Common myeloid progenitor, CD34-positive (primary cell): ENCODE results near the gene TRAPPC2L.
"Not testable (repeated sequence)": the region's sequence is repeated elsewhere in the genome, so short reads cannot be mapped to it uniquely, and the experiment has no call there.

ENCODE experiments used
- CTCF ChIA-PET: fragments of 350-600 bp; sonication (Branson Sonifier 250); formaldehyde crosslinking; loops from one replicate; lab custom pipeline; 2021; ENCODE audit warnings: antibody characterized with exemption; lab: Charles Lee
- POLR2A ChIA-PET: fragments of 350-600 bp; sonication (Branson Sonifier 250); formaldehyde crosslinking; loops from one replicate; lab custom pipeline; 2021; ENCODE audit warnings: antibody characterized with exemption; lab: Charles Lee
- DNase-seq, 3 donors: peaks; one replicate each; pipeline versions ENCODE4 v3.0.0 to v3.0.0-alpha.2; 2013
- H3K27ac ChIP-seq, 2 experiments: 1 replicate in 1 of 2; 2 replicates in 1 of 2; pipeline ENCODE4 v1.7.0; 2013; ENCODE audit warnings: inconsistent platforms in 2 of 2, low read length in 2 of 2, mild to moderate bottlenecking in 2 of 2, low read depth in 1 of 2, moderate library complexity in 1 of 2; ENCODE audit not compliant: severe bottlenecking in 2 of 2, insufficient read depth in 1 of 2, poor library complexity in 1 of 2
- H3K27me3 ChIP-seq, 5 experiments: replicated peaks in 2 of 5; 1 replicate in 3 of 5; 2 replicates in 2 of 5; pipeline versions ENCODE4 v1.6.1 to v1.7.0; 2013; ENCODE audit warnings: low read length in 4 of 5, mild to moderate bottlenecking in 2 of 5, moderate library complexity in 2 of 5, inconsistent platforms in 1 of 5; ENCODE audit not compliant: insufficient read depth in 5 of 5, control insufficient read depth in 4 of 5
- H3K36me3 ChIP-seq, 4 experiments: 1 replicate in 2 of 4; 2 replicates in 2 of 4; pipeline versions ENCODE4 v1.6.1 to v1.7.0; 2013; ENCODE audit warnings: low read length in 3 of 4, control low read depth in 1 of 4, mild to moderate bottlenecking in 1 of 4; ENCODE audit not compliant: control insufficient read depth in 4 of 4, insufficient read depth in 4 of 4
- H3K4me1 ChIP-seq, 4 experiments: 1 replicate in 3 of 4; 2 replicates in 1 of 4; pipeline versions ENCODE4 v1.6.1 to v1.7.1; 2013; ENCODE audit warnings: low read length in 3 of 4, mild to moderate bottlenecking in 3 of 4, control low read depth in 1 of 4, inconsistent platforms in 1 of 4, moderate library complexity in 1 of 4; ENCODE audit not compliant: control insufficient read depth in 4 of 4, insufficient read depth in 4 of 4; ENCODE audit errors: control extremely low read depth in 1 of 4
- H3K4me3 ChIP-seq, 7 experiments: 1 replicate in 4 of 7; 2 replicates in 3 of 7; pipeline versions ENCODE4 v1.5.1 to v1.7.0; 2013; ENCODE audit warnings: mild to moderate bottlenecking in 7 of 7, low read length in 6 of 7, moderate library complexity in 6 of 7, inconsistent platforms in 2 of 7, low read depth in 2 of 7, control low read depth in 1 of 7; ENCODE audit not compliant: insufficient read depth in 4 of 7, control insufficient read depth in 1 of 7; ENCODE audit errors: extremely low read depth in 1 of 7
- H3K9me3 ChIP-seq, 5 experiments: 1 replicate in 4 of 5; 2 replicates in 1 of 5; pipeline versions ENCODE4 v1.6.1 to v1.7.1; 2013; ENCODE audit warnings: low read length in 4 of 5, mild to moderate bottlenecking in 2 of 5, inconsistent platforms in 1 of 5, low read depth in 1 of 5, moderate library complexity in 1 of 5; ENCODE audit not compliant: control insufficient read depth in 4 of 5, insufficient read depth in 2 of 5; ENCODE audit errors: control extremely low read depth in 1 of 5
- WGBS: methylation state at CpG from one replicate; pipeline ENCODE4 v1.1.5; 2013; ENCODE audit not compliant: insufficient coverage; 5-methylcytosine and 5-hydroxymethylcytosine counted together

Gene TRAPPC2L

GRCh38 chr16:88892065-88892464, 35.1 kb downstream of the TRAPPC2L start:
- H3K27me3 ChIP-seq = no peaks in the 10 kb centered on the region
- no peak for DNase-seq
- no peak overlapping the region for H3K4me3 ChIP-seq
- no peak overlapping the region for H3K27ac ChIP-seq
- ChIA-PET CTCF (interaction anchor here (1.2 kb wide), 1 partner anchor 86 kb away, joined by 3 read pairs; no protein-coding TSS in a partner anchor), POLR2A (no interaction called here)
- WGBS = 96% methylated on average over 20 of the region's 20 CpGs
- peaks cover 14 to 92% (median 74%) of the 10 kb centered on the region in 4 experiments for H3K36me3 ChIP-seq
- peaks cover 0 to 13% (median 7%) of the 10 kb centered on the region in 5 experiments for H3K9me3 ChIP-seq
- H3K4me1 ChIP-seq = peaks cover 0 to 5% (median 2%) of the 10 kb centered on the region in 4 experiments

- no peak overlapping the region for H3K4me3 ChIP-seq
- H3K9me3 ChIP-seq = peaks cover 0 to 13% (median 7%) of the 10 kb centered on the region in 5 experiments
- peaks cover 0 to 5% (median 2%) of the 10 kb centered on the region in 4 experiments for H3K4me1 ChIP-seq
- H3K27me3 ChIP-seq = no peaks in the 10 kb centered on the region
- DNase-seq = no peak
- CTCF ChIA-PET = no interaction called here
- no peak overlapping the region for H3K27ac ChIP-seq
- H3K36me3 ChIP-seq = peaks cover 14 to 94% (median 75%) of the 10 kb centered on the region in 4 experiments
- POLR2A ChIA-PET = interaction anchor here (0.5 kb wide), 1 partner anchor 200 kb away, joined by 3 read pairs; the partner anchor contains the start of gene ACSF3
- WGBS = 98% methylated on average over 15 of the region's 19 CpGs
These were observed 36.4 kb downstream of the TRAPPC2L start for GRCh38 chr16:88893127-88893968.

DNA sequence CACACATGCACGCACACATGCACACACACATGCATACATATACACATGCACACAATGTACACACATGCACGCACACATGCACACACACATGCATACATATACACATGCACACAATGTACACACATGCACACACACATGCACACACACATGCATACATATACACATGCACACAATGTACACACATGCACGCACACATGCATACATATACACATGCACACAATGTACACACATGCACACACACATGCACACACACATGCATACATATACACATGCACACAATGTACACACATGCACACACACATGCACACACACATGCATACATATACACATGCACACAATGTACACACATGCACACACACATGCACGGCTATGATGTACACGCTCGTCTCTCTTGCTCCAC, 37.3 kb downstream of the TRAPPC2L start:
- H3K27ac ChIP-seq, DNase-seq, POLR2A ChIA-PET, H3K27me3 ChIP-seq, H3K4me3 ChIP-seq, H3K4me1 ChIP-seq, CTCF ChIA-PET: not testable (repeated sequence)
- H3K36me3 ChIP-seq = peaks cover 14 to 97% (median 79%) of the 10 kb centered on the region in 4 experiments
- H3K9me3 ChIP-seq = peaks cover 0 to 13% (median 7%) of the 10 kb centered on the region in 5 experiments
- no CpG with 5 or more reads among the region's 6 CpGs for WGBS

DNA sequence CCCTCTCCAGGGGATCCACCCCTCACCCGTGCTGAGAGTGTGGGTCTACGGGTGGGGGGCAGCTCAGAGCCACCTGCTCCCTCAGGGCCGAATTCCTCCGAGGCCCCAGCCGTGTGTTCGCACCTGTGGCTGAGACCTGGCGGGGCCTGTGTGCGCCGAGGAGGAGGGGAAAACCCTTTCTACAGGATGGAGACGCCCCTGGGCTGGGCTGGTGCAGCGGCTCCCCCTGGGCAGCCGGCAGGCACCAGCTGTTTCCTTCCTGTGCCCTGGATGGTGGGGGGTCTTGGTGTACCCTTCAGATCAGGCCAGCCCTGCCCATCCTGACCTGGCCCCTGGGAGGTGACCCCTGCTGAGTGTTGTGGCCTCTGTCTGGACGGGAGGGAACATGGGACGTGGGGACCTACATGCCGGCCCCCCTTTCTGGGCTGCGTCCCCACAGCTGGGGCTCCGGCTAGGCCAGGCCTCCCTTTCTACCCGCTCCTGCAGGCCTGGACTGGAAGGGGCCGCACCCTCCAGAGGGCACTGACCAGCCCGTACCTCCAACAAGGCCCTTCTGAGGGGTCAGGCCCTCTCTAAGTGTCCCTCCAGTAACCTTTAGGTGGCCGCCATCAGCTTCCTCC, 37.9 kb downstream of the TRAPPC2L start:
- Histone ChIP-seq H3K4me3 (no peak overlapping the region), H3K9me3 (peaks cover 0 to 13% (median 7%) of the 10 kb centered on the region in 5 experiments), H3K4me1 (peaks cover 0 to 2% (median 0%) of the 10 kb centered on the region in 4 experiments), H3K36me3 (peaks cover 14 to 97% (median 76%) of the 10 kb centered on the region in 4 experiments), H3K27me3 (no peaks in the 10 kb centered on the region), H3K27ac (no peak overlapping the region)
- peak in 1 of 3 donors; percentile 38 for DNase-seq
- WGBS = 84% methylated on average over 21 of the region's 21 CpGs
- POLR2A ChIA-PET = no interaction called here
- CTCF ChIA-PET = no interaction called here

GRCh38 chr16:88895335-88895734, 38.4 kb downstream of the TRAPPC2L start:
- POLR2A ChIA-PET = no interaction called here
- Histone ChIP-seq H3K4me3 (no peak overlapping the region), H3K4me1 (peaks cover 0 to 2% (median 0%) of the 10 kb centered on the region in 4 experiments), H3K9me3 (peaks cover 0 to 9% (median 3%) of the 10 kb centered on the region in 5 experiments), H3K27ac (no peak overlapping the region), H3K27me3 (no peaks in the 10 kb centered on the region), H3K36me3 (peaks cover 12 to 97% (median 74%) of the 10 kb centered on the region in 4 experiments)
- CTCF ChIA-PET = no interaction called here
- 96% methylated on average over 21 of the region's 22 CpGs for WGBS
- no peak for DNase-seq

GRCh38 chr16:88896238-88897070, 39.5 kb downstream of the TRAPPC2L start:
- ChIA-PET CTCF (no interaction called here), POLR2A (no interaction called here)
- no peaks in the 10 kb centered on the region for H3K9me3 ChIP-seq
- no peaks in the 10 kb centered on the region for H3K27me3 ChIP-seq
- H3K4me1 ChIP-seq = peaks cover 0 to 2% (median 0%) of the 10 kb centered on the region in 4 experiments
- H3K4me3 ChIP-seq = no peak overlapping the region
- no peak for DNase-seq
- H3K27ac ChIP-seq = no peak overlapping the region
- H3K36me3 ChIP-seq = peaks cover 8 to 97% (median 73%) of the 10 kb centered on the region in 4 experiments
- WGBS = 96% methylated on average over 56 of the region's 57 CpGs
